GM23248 (cell line): Measurements from ENCODE around the gene SMARCB1.

Experiments used
- EZH2 ChIP-seq: fragments of 200-600 bp; sonication (generic); IDR thresholded peaks from 2 replicates; pipeline ENCODE4 v1.6.1; 2018; ENCODE audit warnings: antibody characterized with exemption, mild to moderate bottlenecking; ENCODE audit not compliant: insufficient read depth, poor library complexity, severe bottlenecking
- EZH2phosphoT487 ChIP-seq: fragments of 200-600 bp; sonication (generic); IDR thresholded peaks from 2 replicates; pipeline ENCODE4 v1.6.1; 2018; ENCODE audit warnings: antibody characterized with exemption, moderate library complexity, mild to moderate bottlenecking, low read depth; ENCODE audit not compliant: insufficient read depth

DNA sequence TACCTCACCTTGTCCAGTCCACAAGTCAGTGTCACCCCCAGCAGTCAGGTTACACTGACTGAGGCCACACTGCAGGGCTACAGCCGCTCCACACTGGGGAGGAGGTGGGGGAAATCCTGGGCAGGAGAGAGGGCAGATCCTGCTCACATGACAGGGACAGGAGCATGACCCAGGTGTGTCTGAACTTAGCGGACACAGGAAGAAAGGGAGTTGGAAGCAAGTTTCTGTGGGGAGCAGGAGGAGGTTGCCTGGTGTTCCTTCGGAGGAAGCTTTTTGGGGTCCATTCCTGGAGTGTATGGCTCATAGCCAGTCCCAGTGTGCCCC lies 8.2 kb upstream of the SMARCB1 start:
- no peak for TF ChIP-seq EZH2
- no peak for TF ChIP-seq EZH2phosphoT487
